GM19238 (cell line): ENCODE data around the gene RAB11FIP5.
A peak's percentile ranks its signal among the peaks of the same experiment; 100 is the strongest.

ENCODE experiments used
- DNase-seq: peaks from one replicate; pipeline ENCODE4 v3.0.0; 2011; ENCODE audit warnings: low spot score; ENCODE audit not compliant: insufficient read length

RAB11FIP5 gene

GRCh38 chr2:73084971-73085370 lies 27.8 kb downstream of the RAB11FIP5 start:
- no peak for DNase-seq

- DNase-seq: no peak
Measured at GRCh38 chr2:73083886-73084800, 28.6 kb downstream of the RAB11FIP5 start.

GRCh38 chr2:73082523-73083410 lies 30.0 kb downstream of the RAB11FIP5 start:
- DNase-seq: no peak

GRCh38 chr2:73081181-73081671 lies 31.5 kb downstream of the RAB11FIP5 start:
- no peak for DNase-seq

DNA sequence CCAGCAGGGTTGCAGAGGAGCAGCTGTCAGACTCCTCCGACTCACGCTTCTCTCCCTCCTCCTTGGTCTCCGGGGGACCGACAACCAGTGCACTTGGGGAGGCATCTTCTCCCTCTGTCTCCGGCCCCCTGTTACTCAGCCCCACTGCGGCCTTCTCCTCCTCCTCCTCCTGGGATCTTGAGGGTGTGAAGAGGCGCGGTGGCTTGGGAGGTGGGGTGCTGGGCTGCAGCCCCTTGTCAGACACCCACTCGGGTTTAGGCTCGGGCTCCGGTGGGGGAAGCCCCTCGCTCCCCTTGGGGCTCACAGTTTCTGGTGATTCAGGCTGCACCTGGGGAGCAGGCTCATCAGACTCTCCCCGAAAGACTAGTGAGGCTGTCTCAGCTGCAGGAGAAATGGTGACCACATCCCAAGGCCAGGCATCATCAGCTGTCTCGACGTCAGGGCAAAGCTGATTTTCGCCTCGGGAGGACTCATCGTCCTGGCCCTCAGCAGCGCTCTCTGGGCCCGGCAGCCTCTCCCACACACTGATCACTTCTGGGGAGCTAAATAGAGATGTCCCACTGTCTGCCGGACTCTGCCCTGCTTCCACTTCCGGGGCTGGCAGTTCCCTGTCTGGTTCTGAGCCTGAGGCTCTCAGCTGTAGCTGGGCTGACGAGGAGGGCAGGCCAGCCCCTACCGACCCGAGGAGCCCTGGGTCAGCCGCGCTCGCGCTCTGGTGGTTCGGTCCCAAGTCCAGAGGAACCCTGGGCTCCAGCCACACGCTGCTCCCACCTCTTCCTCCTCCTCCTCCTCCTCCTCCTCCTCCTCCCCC lies 32.2 kb downstream of the RAB11FIP5 start:
- DNase-seq: no peak

DNA sequence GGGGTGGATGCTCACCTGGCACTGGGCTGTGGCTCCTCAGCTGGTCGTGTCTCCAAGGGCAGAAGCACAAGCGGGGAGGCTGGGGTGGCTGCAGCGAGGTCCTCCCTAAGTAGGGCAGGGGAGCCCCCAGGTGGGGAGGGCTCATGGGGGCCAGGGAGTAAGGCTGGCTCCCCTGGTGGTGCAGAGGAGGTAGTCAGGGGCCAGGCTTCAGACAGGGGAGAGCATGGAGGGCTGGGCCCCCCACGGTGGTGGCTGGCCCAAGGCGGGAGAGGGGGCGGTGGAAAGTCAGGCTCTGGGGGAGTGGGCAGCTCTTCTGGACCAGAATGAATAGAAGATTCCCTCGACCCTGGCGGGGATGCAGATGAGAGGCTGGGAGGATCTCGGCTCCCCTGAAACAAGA lies 33.1 kb downstream of the RAB11FIP5 start:
- DNase-seq: no peak

GRCh38 chr2:73078457-73079411 lies 34.0 kb downstream of the RAB11FIP5 start:
- no peak for DNase-seq

DNA sequence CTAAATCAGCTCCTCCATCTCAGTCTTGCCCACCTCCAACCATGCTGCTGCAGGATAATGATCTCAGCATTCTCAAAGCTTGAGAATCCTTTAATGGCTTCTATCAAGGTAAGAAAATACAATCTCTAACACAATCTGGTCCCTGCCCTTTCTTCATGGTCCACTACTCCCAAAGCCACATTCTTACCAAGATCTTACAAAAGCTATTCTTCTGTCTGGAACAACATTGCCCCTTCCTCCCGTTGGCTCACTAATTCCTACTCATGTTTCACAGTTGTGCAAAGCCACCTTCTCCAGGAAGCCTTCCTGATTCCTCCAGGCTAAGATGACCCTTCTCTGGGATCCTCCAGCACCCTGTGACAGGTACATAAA lies 35.3 kb downstream of the RAB11FIP5 start:
- no peak for DNase-seq

DNA sequence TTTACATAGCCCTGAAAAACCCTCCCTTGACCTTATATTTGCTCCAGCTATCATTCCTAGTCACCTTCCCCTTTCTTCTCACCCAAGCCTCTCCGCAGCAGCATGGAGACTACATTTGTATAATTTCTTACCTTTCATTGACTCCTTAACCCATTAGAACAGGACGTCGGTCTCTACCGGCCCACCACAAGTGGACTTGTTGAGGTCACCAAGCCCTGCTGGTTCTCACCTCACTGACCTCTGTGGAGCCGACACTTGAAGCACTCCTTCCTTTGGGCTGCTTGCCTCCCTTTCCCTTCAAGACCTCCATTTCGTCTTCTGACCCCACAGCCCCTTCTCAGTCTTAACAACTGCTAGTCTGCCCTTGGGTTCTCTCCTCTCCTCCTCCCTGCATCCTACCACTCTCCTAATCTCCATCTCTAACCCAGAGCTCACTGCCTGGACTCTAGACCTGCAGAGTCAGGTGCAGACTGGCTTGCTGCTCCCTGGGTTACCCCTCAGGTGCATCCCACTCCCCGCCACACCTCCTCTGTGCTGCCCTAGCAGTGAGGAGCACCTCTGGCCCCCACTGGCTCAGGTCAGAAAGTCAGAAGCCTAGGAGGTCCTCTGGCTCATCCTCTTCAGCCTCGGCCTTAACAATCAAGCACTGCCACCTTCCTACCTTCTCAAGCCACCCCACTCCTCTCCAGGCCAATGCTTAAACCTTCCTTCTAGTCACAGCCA lies 35.9 kb downstream of the RAB11FIP5 start:
- no peak for DNase-seq

DNA sequence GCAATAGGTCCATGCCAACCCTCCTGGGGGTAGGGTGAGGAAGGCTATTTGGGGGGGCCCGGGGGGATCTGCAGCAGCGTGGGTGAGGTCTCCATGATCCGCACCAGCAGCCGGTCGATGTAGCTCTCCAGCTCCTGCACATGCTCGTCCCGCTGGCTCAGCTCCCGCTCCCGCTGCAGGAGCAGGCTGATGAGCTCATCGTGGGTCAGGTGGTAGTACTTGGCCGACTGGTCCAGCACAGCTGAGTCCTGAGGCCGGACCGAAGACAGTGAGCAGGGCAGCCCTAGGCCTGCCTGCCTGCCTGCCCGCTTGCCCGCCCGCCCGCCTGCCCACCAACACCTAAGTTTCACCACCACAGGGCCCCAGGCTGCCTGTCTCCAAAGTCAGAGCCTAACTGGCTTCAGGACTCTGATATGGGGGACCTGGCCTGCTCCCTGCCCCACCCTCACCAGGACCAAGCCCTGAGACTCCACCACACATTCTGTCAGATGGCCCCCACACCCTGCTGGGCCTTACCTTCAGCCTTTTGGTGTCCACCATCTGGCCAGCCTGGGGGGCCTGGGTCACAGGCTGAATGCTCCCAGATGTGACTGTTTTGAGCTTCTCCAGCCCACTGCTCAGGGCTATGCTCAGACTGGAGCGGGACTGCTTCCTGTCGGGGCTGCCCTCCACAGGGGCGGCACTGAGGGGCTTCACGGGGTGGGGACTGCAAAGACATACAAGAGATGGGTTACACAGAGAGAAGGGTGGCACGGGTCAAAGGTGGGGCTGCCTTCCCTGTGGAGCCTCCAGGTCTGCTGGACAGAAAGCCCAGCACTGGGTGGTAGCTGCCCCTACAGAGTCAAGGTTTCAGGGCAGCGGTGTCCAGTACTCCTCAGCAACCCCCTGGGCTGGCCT lies 37.0 kb downstream of the RAB11FIP5 start:
- DNase-seq: no peak

- DNase-seq: no peak
Measured at GRCh38 chr2:73074110-73075069, 38.4 kb downstream of the RAB11FIP5 start.

DNA sequence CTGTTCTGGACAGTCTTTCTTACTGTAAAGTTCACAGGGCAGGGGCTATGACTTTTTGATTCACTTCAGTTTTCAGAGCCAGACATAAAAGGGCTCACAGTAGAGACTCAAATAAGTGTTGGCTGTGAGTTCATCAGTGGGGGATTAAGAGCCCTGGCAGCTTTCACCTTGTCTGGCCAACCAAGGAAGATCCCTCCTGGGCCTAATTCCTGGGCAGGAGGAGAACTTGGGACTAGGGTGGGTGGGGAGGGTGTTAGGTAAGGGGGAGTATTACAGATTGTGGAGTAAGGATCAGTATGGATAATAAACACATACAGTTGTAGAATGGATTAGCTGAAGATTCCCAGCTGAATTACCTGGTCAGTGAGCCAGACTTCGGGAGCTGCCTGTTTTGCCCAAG lies 40.3 kb downstream of the RAB11FIP5 start:
- DNase-seq: no peak

DNA sequence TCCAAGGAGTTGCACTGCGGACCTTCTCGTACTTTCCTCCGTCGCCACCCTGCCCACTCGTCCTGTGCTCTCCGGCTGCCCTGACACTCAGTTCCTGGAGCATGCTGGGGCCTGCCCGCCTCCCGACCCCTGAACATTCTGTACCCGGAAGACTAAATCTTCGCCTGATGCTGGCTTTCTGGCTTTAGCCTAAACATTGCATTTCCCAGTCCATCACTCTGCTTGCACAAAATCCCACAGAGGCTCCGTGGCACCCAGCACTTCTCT lies 40.7 kb downstream of the RAB11FIP5 start:
- no peak for DNase-seq

DNA sequence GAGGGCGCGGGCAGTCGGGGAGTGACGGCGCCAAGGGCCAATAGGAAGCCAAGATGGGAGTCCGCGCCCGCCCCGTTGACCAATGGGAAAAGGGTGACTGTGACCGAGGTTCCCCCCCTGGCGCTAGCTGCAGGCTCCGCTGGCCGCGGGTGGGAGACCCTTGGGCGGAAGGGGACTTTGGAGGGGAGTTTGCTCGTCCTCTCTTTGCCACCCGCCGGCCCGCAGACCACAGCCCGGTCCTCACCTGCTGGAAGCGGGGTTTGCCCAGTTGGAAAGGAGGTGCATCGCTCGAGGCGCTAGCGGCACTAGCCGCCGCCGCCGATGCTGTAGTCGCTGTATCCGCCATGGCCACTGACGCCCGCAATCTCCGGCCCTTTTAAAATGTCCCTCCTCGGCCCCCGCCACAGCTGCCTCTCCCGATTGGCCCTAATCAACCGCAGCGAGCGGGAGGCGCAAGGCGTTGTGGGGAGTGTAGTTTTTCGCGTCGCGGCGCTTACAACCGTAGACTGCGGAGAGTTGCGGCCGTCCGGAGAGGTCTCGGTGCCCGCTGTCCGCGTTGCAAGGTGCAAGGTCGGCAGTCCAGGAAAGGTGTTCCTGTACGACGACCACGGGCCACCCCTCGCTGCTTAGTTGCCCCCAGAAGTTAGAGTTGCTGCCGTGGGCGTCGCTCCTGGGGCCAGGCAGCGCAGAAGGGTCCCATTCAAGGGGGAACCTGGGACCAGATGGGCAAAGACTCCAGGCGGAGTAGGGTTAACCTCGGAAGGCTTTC lies 41.2 kb downstream of the RAB11FIP5 start, which contains the start of gene SFXN5:
SFXN5 (minus strand) TSS at position 353 of the 769 bp plus-strand sequence; CDS start at position 346, 7 bp downstream.
- peak; percentile 99 for DNase-seq

DNA sequence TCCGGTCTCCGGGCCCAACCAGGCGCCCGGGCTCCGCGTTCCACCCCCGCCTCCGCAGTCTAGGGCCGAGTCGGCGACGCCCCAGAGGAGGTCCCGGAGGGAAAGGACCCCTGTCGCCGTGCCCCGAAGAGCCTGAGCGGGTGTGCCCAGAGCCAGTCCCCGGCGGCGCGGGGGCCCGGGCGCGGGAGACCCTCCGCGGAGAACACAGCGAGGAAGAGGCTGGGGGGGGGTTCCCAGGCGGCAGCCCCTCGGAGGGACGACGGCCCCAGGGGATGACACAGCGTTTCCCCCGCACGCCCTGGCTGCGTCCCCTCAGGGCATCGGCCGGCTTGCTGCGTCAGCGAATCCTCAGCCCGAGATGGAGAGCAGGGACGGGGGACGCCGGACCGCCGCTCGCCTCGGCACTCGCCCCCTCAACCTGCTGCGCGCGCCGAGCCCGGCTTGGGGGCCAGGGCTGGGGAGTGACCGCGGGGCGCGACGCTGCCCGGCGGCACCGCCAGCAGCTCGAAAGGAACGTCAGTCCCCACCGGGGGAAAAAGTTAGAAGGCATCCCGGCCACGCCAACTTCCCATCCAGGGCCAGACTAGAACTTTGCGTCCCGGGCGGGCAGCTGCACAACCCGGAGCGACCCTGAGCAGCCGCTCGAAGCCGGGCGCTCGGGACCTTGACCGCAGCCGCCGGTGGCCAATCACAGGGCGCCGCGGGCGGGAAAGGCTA lies 41.9 kb downstream of the RAB11FIP5 start:
- no peak for DNase-seq
